GM04503 (cell line): ENCODE measurements around the gene TTC22.

Experiments
- DNase-seq: peaks from one replicate; pipeline ENCODE4 v3.0.0-alpha.2; 2012; ENCODE audit warnings: low read depth

Gene TTC22

GRCh38 chr1:54808443-54809207 lies 7.5 kb upstream of the TTC22 start:
- DNase-seq, result no peak

- DNase-seq, result no peak
Measured at GRCh38 chr1:54807756-54808155, 6.6 kb upstream of the TTC22 start.

- DNase-seq, result no peak
Measured at GRCh38 chr1:54806931-54807611, 5.9 kb upstream of the TTC22 start.

- no peak for DNase-seq
Measured at GRCh38 chr1:54805981-54806381, 4.9 kb upstream of the TTC22 start.

GRCh38 chr1:54805466-54805865 lies 4.3 kb upstream of the TTC22 start:
- DNase-seq, result no peak

GRCh38 chr1:54804471-54805132 lies 3.5 kb upstream of the TTC22 start:
- DNase-seq, result no peak

GRCh38 chr1:54803761-54804470 lies 2.8 kb upstream of the TTC22 start:
- no peak for DNase-seq

- no peak for DNase-seq
Measured at GRCh38 chr1:54800041-54800898, 853 bp downstream of the TTC22 start.

- no peak for DNase-seq
Measured at GRCh38 chr1:54798769-54799641, 2.1 kb downstream of the TTC22 start.

- DNase-seq, result no peak
Measured at GRCh38 chr1:54798206-54798605, 2.9 kb downstream of the TTC22 start.

GRCh38 chr1:54796902-54797301 lies 4.2 kb downstream of the TTC22 start:
- DNase-seq, result no peak

- DNase-seq, result no peak
Measured at GRCh38 chr1:54795841-54796468, 5.2 kb downstream of the TTC22 start.

GRCh38 chr1:54795356-54795665 lies 5.8 kb downstream of the TTC22 start:
- no peak for DNase-seq

GRCh38 chr1:54794451-54795355 lies 6.4 kb downstream of the TTC22 start:
- no peak for DNase-seq

- no peak for DNase-seq
Measured at GRCh38 chr1:54792686-54793282, 8.3 kb downstream of the TTC22 start.

- DNase-seq, result no peak
Measured at GRCh38 chr1:54791880-54792522, 9.1 kb downstream of the TTC22 start.

GRCh38 chr1:54788459-54788858 lies 12.7 kb downstream of the TTC22 start:
- no peak for DNase-seq

- DNase-seq, result no peak
Measured at GRCh38 chr1:54787604-54788003, 13.5 kb downstream of the TTC22 start.
